IgD-negative memory B cell (primary cell): ENCODE data around the gene JMJD1C. TPM values are rescaled to one million over a fixed set of nuclear protein-coding genes. Genes with fewer than 3 reads are reported as not detected.

Source experiments
- H3K27ac Mint-ChIP-seq, 3 donors: one replicate each; pipeline ENCODE4 v1.8.0; 2020 to 2022; ENCODE audit warnings: mild to moderate bottlenecking in 3 of 3, mixed read lengths in 3 of 3, moderate library complexity in 1 of 3
- H3K27me3 Mint-ChIP-seq: one replicate; pipeline ENCODE4 v1.8.0; 2021; ENCODE audit warnings: mixed read lengths
- H3K36me3 Mint-ChIP-seq: one replicate; pipeline ENCODE4 v1.8.0; 2020; ENCODE audit warnings: mild to moderate bottlenecking, mixed read lengths
- H3K4me1 Mint-ChIP-seq, 3 donors: one replicate each; pipeline ENCODE4 v1.8.0; 2020 to 2022; ENCODE audit warnings: mixed read lengths in 3 of 3, mild to moderate bottlenecking in 1 of 3
- H3K4me3 Mint-ChIP-seq, 4 donors: one replicate each; pipeline ENCODE4 v1.8.0; 2020 to 2022; ENCODE audit warnings: mild to moderate bottlenecking in 4 of 4, mixed read lengths in 4 of 4, moderate library complexity in 3 of 4
- H3K9me3 Mint-ChIP-seq, 3 donors: one replicate each; pipeline ENCODE4 v1.8.0; 2020 to 2021; ENCODE audit warnings: mixed read lengths in 3 of 3, mild to moderate bottlenecking in 1 of 3
- polyA plus RNA-seq: library from polyadenylated mRNA; unstranded; fragments of 300-500 nt; fragmentation: Illumina TruSeq; gene quantifications from one replicate; pipeline ENCODE4 v1.2.3, GENCODE V29; 2021

Gene JMJD1C
- polyA plus RNA-seq, 1 donor from 2014 or later: 107 TPM

GRCh38 chr10:63268149-63268797, 197.5 kb downstream of the JMJD1C start:
- no peaks in the 10 kb centered on the region for H3K27me3 Mint-ChIP-seq
- no peaks in the 10 kb centered on the region for H3K36me3 Mint-ChIP-seq
- no peaks in the 10 kb centered on the region for H3K9me3 Mint-ChIP-seq
- peaks cover 7 to 12% (median 8%) of the 10 kb centered on the region in 3 donors for H3K4me1 Mint-ChIP-seq
- peak overlapping the region; percentile 95 to 99 (median 96) for H3K27ac Mint-ChIP-seq
- peak overlapping the region; percentile 97 to 100 (median 100) for H3K4me3 Mint-ChIP-seq

- peaks cover 6 to 12% (median 10%) of the 10 kb centered on the region in 3 donors for H3K4me1 Mint-ChIP-seq
- peak overlapping the region; percentile 97 to 100 (median 100) for H3K4me3 Mint-ChIP-seq
- H3K36me3 Mint-ChIP-seq: peaks cover 2% of the 10 kb centered on the region
- no peaks in the 10 kb centered on the region for H3K9me3 Mint-ChIP-seq
- peak overlapping the region; percentile 95 to 99 (median 96) for H3K27ac Mint-ChIP-seq
- H3K27me3 Mint-ChIP-seq: no peaks in the 10 kb centered on the region
Measured at GRCh38 chr10:63267414-63268148, 198.2 kb downstream of the JMJD1C start.

DNA sequence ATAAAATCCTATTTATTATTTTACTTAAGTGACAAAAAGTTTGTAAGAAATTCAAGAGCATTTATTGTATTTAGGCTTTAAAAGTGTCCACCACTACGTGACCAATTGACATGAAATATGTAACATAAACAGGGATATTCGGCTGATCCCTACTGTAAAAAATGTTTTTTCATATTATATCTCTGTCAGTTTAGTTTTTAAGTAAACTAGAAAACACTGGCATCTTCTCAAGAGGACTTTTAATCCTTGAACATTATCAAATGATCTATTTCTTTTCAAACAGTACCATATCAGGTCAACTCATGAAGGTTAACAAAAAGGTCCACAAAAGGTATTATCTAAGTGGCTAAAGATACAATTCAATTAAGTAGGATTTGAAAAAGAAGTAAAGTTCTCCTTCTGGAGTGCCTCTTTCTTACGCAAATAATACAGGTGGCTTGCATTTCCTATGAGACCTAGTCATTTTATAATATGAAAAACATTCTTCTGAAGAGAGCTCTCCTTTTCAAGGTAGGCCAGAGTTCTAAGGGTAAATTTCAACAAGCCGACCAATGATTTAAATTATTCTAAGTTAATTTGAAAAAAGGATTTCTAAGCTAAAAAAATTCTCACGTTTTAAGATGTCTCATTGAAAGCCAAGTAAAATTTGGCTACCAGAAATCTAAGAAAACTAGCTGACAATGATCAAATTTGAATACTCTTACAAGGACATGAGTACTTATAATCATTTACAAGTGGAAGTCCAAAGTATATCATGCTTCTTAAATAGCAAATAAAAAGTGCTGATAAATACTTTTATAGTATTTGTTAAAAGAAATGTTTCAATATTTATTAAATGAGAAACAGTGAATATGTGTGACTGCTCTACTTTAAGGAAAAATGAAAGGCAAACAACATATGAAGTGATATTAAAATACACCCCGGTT, 199.1 kb downstream of the JMJD1C start:
- Mint-ChIP-seq H3K4me3 (peak overlapping the region; percentile 97 to 100 (median 100)), H3K36me3 (peaks cover 2% of the 10 kb centered on the region), H3K27me3 (no peaks in the 10 kb centered on the region), H3K9me3 (no peaks in the 10 kb centered on the region), H3K27ac (peak overlapping the region; percentile 71 to 96 (median 95)), H3K4me1 (peaks cover 12 to 19% (median 15%) of the 10 kb centered on the region in 3 donors)

DNA sequence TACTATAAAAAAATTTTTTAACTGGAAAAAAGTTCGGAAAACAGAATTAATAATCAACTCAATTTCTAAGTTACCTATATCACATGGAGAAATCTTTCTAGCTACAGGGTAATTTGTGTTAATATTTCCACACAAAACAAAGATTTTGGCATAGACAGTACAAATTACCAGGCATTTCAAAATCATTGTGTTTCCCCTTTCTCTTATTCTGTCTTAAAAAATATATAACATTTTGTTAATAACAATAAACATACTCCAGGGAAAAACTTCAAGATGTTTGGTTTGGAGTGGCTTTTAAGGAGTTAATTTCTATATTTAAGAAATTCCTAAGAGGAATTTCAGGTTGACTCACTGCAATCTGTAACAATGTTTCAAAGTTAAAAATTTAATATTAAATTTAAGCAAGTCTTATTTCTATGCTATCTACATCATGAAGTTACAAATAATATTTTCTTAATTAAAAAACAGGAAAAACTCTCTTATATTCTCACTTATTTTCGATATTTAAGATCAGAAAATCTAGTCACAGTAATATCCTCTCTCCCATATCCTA, 200.0 kb downstream of the JMJD1C start:
- Mint-ChIP-seq H3K27ac (peak overlapping the region in 2 of 3 donors; percentile 83 to 92), H3K4me1 (peaks cover 19 to 22% (median 21%) of the 10 kb centered on the region in 3 donors), H3K9me3 (no peaks in the 10 kb centered on the region), H3K4me3 (peak overlapping the region; percentile 97 to 100 (median 100)), H3K36me3 (peaks cover 3% of the 10 kb centered on the region), H3K27me3 (no peaks in the 10 kb centered on the region)

- Mint-ChIP-seq H3K27ac (peak overlapping the region in 2 of 3 donors; percentile 83 to 92), H3K36me3 (peaks cover 4% of the 10 kb centered on the region), H3K4me1 (peaks cover 20 to 24% (median 20%) of the 10 kb centered on the region in 3 donors), H3K27me3 (no peaks in the 10 kb centered on the region), H3K4me3 (peak overlapping the region; percentile 93 to 100 (median 96)), H3K9me3 (no peaks in the 10 kb centered on the region)
Measured at GRCh38 chr10:63265222-63265617, 200.6 kb downstream of the JMJD1C start.

GRCh38 chr10:63264617-63265221, 201.1 kb downstream of the JMJD1C start:
- H3K4me3 Mint-ChIP-seq: peak overlapping the region; percentile 93 to 100 (median 96)

DNA sequence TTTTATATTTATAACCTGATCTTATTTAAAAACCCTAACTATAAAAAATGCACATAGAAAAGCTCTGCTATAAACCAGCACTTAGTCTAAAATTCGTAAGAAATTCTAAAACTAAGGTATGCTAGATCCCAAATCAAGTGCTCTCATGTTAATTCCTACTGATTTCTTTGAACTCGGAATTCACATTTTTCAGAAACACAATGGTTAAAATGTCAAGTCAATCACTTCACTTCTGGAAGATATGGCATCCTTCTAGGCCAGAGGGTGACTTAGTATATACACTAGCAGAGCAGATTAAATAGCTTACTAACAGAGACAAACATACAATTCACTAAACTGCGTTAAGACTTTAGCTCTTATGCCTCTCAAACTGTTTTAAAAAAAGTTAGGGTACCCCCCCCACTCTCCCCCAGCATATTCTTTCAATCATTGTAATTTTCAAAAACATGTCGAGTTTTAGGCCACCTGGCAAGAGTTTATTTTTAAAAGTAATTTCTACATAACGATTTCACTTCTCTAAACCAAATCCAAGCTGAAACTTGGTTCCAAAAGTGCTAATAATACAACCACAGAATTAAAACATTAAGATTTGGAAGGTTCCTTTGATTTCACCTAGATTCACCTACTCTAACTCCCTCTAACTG, 203.2 kb downstream of the JMJD1C start:
- Mint-ChIP-seq H3K4me1 (peaks cover 43 to 46% (median 45%) of the 10 kb centered on the region in 3 donors), H3K4me3 (peak overlapping the region; percentile 74 to 94 (median 92)), H3K36me3 (peaks cover 4% of the 10 kb centered on the region), H3K9me3 (no peaks in the 10 kb centered on the region), H3K27ac (peak overlapping the region; percentile 91 to 96 (median 94)), H3K27me3 (no peaks in the 10 kb centered on the region)

More at GRCh38 chr10:63264617-63265221, 201.1 kb downstream of the JMJD1C start:
- H3K4me1 Mint-ChIP-seq: peaks cover 22 to 24% (median 24%) of the 10 kb centered on the region in 3 donors
- no peaks in the 10 kb centered on the region for H3K9me3 Mint-ChIP-seq
- H3K27ac Mint-ChIP-seq: peak overlapping the region in 2 of 3 donors; percentile 83 to 92
- H3K36me3 Mint-ChIP-seq: peaks cover 4% of the 10 kb centered on the region
- no peaks in the 10 kb centered on the region for H3K27me3 Mint-ChIP-seq

- no peaks in the 10 kb centered on the region for H3K27me3 Mint-ChIP-seq
- H3K9me3 Mint-ChIP-seq: no peaks in the 10 kb centered on the region
- H3K36me3 Mint-ChIP-seq: peaks cover 6% of the 10 kb centered on the region
- H3K27ac Mint-ChIP-seq: peak overlapping the region; percentile 86 to 92 (median 91)
- H3K4me1 Mint-ChIP-seq: peaks cover 51 to 53% (median 52%) of the 10 kb centered on the region in 3 donors
- peak overlapping the region; percentile 75 to 95 (median 85) for H3K4me3 Mint-ChIP-seq
Measured at GRCh38 chr10:63261496-63261895, 204.3 kb downstream of the JMJD1C start.

DNA sequence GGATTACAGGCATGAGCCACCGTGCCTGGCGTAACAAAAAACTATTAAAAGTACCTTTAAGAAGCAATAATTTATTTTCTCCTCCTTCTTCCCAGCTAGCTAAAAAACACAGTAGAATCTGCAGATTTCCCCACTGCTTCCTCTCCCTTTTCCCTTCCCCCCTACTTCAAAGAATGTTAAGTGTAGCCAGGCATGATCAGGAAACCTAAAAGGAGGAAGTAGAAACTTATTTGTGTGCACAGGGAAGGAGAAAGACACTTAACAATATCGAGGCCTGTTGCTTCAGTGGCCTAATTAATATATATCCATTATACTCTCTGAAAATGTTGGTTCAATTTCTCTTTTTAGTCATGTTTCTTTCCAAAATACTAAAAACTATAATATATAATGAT, 204.9 kb downstream of the JMJD1C start:
- H3K27ac Mint-ChIP-seq: peak overlapping the region; percentile 47 to 92 (median 91)
- peaks cover 54 to 58% (median 57%) of the 10 kb centered on the region in 3 donors for H3K4me1 Mint-ChIP-seq
- peak overlapping the region; percentile 75 to 95 (median 85) for H3K4me3 Mint-ChIP-seq
- H3K27me3 Mint-ChIP-seq: no peaks in the 10 kb centered on the region
- H3K9me3 Mint-ChIP-seq: no peaks in the 10 kb centered on the region
- H3K36me3 Mint-ChIP-seq: peaks cover 8% of the 10 kb centered on the region

- H3K4me3 Mint-ChIP-seq: peak overlapping the region; percentile 75 to 95 (median 85)
- H3K36me3 Mint-ChIP-seq: peaks cover 8% of the 10 kb centered on the region
- H3K9me3 Mint-ChIP-seq: no peaks in the 10 kb centered on the region
Measured at GRCh38 chr10:63260103-63260859, 205.5 kb downstream of the JMJD1C start.

GRCh38 chr10:63258920-63259678, 206.7 kb downstream of the JMJD1C start:
- Mint-ChIP-seq H3K27me3 (no peaks in the 10 kb centered on the region), H3K36me3 (peaks cover 8% of the 10 kb centered on the region), H3K4me3 (peak overlapping the region; percentile 70 to 95 (median 77)), H3K27ac (peak overlapping the region; percentile 47 to 92 (median 91)), H3K4me1 (peaks cover 55 to 68% (median 68%) of the 10 kb centered on the region in 3 donors), H3K9me3 (no peaks in the 10 kb centered on the region)

More at GRCh38 chr10:63260103-63260859, 205.5 kb downstream of the JMJD1C start:
- H3K4me1 Mint-ChIP-seq: peaks cover 54 to 61% (median 59%) of the 10 kb centered on the region in 3 donors
- peak overlapping the region; percentile 47 to 92 (median 91) for H3K27ac Mint-ChIP-seq
- H3K27me3 Mint-ChIP-seq: no peaks in the 10 kb centered on the region

GRCh38 chr10:63257778-63258177, 208.0 kb downstream of the JMJD1C start:
- Mint-ChIP-seq H3K9me3 (no peaks in the 10 kb centered on the region), H3K4me1 (peaks cover 60 to 73% (median 70%) of the 10 kb centered on the region in 3 donors), H3K36me3 (peaks cover 6% of the 10 kb centered on the region), H3K4me3 (peak overlapping the region in 3 of 4 donors; percentile 4 to 95 (median 75)), H3K27ac (peak overlapping the region in 2 of 3 donors; percentile 47 to 82), H3K27me3 (no peaks in the 10 kb centered on the region)
